GM12878 (cell line): ENCODE results near the gene DMKN. TPM values are rescaled to one million over a fixed set of nuclear protein-coding genes. Genes with fewer than 3 reads are reported as not detected.

ENCODE experiments used
- BCL3 ChIP-seq: IDR thresholded peaks from 2 replicates; pipeline ENCODE4 v1.6.1; 2011; ENCODE audit warnings: borderline replicate concordance, low read depth, mild to moderate bottlenecking, moderate library complexity, low read length; ENCODE audit not compliant: insufficient read depth, poor library complexity, severe bottlenecking
- BCLAF1 ChIP-seq: fragments of 450-650 bp; IDR thresholded peaks from 2 replicates; pipeline ENCODE4 v1.6.1; 2017; ENCODE audit warnings: antibody characterized with exemption, mild to moderate bottlenecking, moderate library complexity
- BHLHE40 ChIP-seq, 2 experiments: fragments of 450-650 bp in 1 of 2; IDR thresholded peaks; 2 replicates each; pipeline ENCODE4 v1.6.1; 2011 to 2017; ENCODE audit warnings: low read depth in 2 of 2, borderline replicate concordance in 1 of 2, improper control_type of control experiment in 1 of 2, low read length in 1 of 2, mild to moderate bottlenecking in 1 of 2
- ETV6 ChIP-seq, 2 experiments: fragments of 450-650 bp in 1 of 2; IDR thresholded peaks in 1 of 2; conservative IDR thresholded peaks in 1 of 2; 2 replicates each; pipeline ENCODE4 v1.6.1; 2014; ENCODE audit warnings: antibody characterized with exemption in 1 of 2, borderline replicate concordance in 1 of 2, low read depth in 1 of 2, mild to moderate bottlenecking in 1 of 2, moderate library complexity in 1 of 2
- FOXK2 ChIP-seq: fragments of 450-650 bp; IDR thresholded peaks from 2 replicates; pipeline ENCODE4 v1.6.1; 2017; ENCODE audit warnings: mild to moderate bottlenecking, moderate library complexity
- NR2C1 ChIP-seq: fragments of 450-650 bp; IDR thresholded peaks from 2 replicates; pipeline ENCODE4 v1.6.1; 2017; ENCODE audit warnings: antibody characterized with exemption, mild to moderate bottlenecking, moderate library complexity
- PAX8 ChIP-seq: fragments of 450-650 bp; IDR thresholded peaks from 2 replicates; pipeline ENCODE4 v1.6.1; 2017; ENCODE audit warnings: mild to moderate bottlenecking, moderate library complexity
- POLR2AphosphoS5 ChIP-seq: IDR thresholded peaks from 2 replicates; pipeline ENCODE4 v1.6.1; 2011; ENCODE audit warnings: mild to moderate bottlenecking, low read length, inconsistent platforms
- RAD21 ChIP-seq: IDR thresholded peaks from 2 replicates; pipeline ENCODE4 v1.6.1; 2011; ENCODE audit warnings: mild to moderate bottlenecking, low read depth, low read length, moderate library complexity; ENCODE audit not compliant: insufficient read depth
- SPI1 ChIP-seq: IDR thresholded peaks from 2 replicates; pipeline ENCODE4 v1.6.1; 2011; ENCODE audit warnings: low read depth, mild to moderate bottlenecking, low read length, moderate library complexity, borderline replicate concordance; ENCODE audit not compliant: insufficient read depth
- TBL1XR1 ChIP-seq: IDR thresholded peaks from 2 replicates; pipeline ENCODE4 v1.6.1; 2012; ENCODE audit warnings: low read depth, low read length, improper control_type of control experiment
- ZNF24 ChIP-seq: fragments of 450-650 bp; IDR thresholded peaks from 2 replicates; pipeline ENCODE4 v1.6.1; 2017; ENCODE audit warnings: antibody characterized with exemption, mild to moderate bottlenecking
- ZNF384 ChIP-seq: IDR thresholded peaks from 2 replicates; pipeline ENCODE4 v1.6.1; 2012; ENCODE audit warnings: low read depth, mild to moderate bottlenecking, low read length, improper control_type of control experiment, borderline replicate concordance
- polyA plus RNA-seq, 11 experiments: library from polyadenylated mRNA; depleted of rRNA in 4 of 11; unstranded in 6 of 11; stranded (reverse) in 5 of 11; fragments of >200 nt; fragmentation: Nextera tagmentation in 4 of 11; fragmentation: Illumina TruSeq in 1 of 11; extraction: Ambion mirVana in 4 of 11; extraction: Trizol in 1 of 11; gene quantifications; 1 replicate in 1 of 11; 2 replicates in 10 of 11; pipeline versions ENCODE4 v1.2.1 to v1.2.3, GENCODE V29; 2011 to 2016; ENCODE audit warnings: inconsistent platforms in 2 of 11, missing spikeins in 2 of 11, low read depth in 1 of 11
- total RNA-seq, 4 experiments: library from RNA; depleted of rRNA in 3 of 4; stranded (reverse); fragments of >200 nt in 3 of 4; fragmentation: Illumina TruSeq in 1 of 4; extraction: Trizol in 1 of 4; gene quantifications; 2 replicates each; pipeline versions ENCODE4 v1.2.1 to v1.2.3, GENCODE V29; 2013 to 2021

DMKN gene
- total and polyA plus RNA-seq, 10 of the 15 experiments (the other 5 are each of a cell fraction or from before 2014, with no cell fraction given) = 36.4 to 114 (median 58.6) TPM

GRCh38 chr19:35540356-35540927 is 27.0 kb upstream of the DMKN start (continued):
- TF ChIP-seq NR2C1 (no peak), BHLHE40 (IDR thresholded peaks at IDR 0.05; ENCODE audit: borderline replicate concordance in 1 of 2, low read depth in 2 of 2, low read length in 1 of 2) (no peak), FOXK2 (no peak), ETV6 (conservative IDR thresholded peaks at IDR 0.05 in 1 of 2, IDR thresholded peaks at IDR 0.05 in 1 of 2; ENCODE audit: borderline replicate concordance in 1 of 2, low read depth in 1 of 2) (no peak), TBL1XR1 (no peak), BCLAF1 (no peak), ZNF24 (peak; percentile 56; the same call in 1 of the 2 replicates), BCL3 (no peak), POLR2AphosphoS5 (no peak), PAX8 (no peak), SPI1 (peak; percentile 65; the same call in 1 of the 2 replicates), ZNF384 (peak; percentile 43; the same call in 1 of the 2 replicates), RAD21 (no peak)
